ENCODE data around the gene PALM. TPM values are rescaled to one million over a fixed set of nuclear protein-coding genes. Genes with fewer than 3 reads are reported as not detected.
A peak's percentile ranks its signal among the peaks of the same experiment; 100 is the strongest.

Gene PALM
- total RNA-seq, 1 experiment from 2014 or later, result 43.7 TPM

DNA sequence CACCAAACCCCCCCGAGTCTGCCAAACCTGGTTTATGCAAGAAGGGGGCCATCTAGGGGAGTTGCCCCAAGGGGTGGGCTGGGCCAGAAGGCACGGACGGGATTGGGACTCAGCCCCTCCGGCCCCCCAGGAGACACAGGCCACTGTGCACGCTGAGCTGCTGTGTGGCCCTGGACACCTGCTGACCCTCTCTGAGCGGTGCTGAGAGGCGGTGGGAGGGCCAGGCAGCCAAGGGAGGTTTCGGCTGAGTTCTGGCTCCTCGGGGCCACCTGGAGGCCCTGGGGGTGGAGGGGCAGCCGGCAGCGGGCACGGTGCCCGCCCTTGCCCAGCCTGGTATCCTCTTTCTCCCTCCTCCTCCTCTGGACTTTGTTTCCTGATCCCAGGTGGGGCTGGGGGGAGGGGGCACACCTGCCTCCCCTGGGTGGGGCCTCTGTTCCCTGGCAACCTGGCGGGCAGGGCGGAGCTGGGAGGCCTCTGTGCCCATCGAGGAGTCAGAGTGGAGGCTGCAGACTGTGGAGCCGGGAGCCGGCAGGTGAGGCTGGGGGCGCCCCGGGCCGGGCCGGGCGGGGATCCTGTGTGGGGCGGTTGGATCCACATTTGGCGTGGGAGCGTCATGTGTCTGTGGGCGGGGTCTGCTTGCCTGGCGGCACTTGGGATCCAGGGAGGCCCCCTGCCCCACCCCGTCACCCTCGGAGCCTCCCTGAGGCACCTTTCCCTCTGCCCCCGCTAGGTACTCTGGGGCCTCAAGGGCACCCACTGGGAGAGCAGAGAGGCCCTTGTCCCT, 42.1 kb downstream of the PALM start, which contains the start of gene MISP:
MISP (plus strand) TSS at position 473 of the 784 bp plus-strand sequence. CDS start 5,835 bp downstream, outside the sequence.
- Histone ChIP-seq H3K36me3 (ENCODE audit: control insufficient read depth in 1 of 2, insufficient read depth in 2 of 2, low read length in 2 of 2) (0 out of 4 replicates have a peak, but pooled peaks cover 0 to 4% of the 10 kb centered on the region in 2 experiments), H3K27me3 (ENCODE audit: insufficient read depth, low read length) (no peaks in the 10 kb centered on the region), H3K4me2 (ENCODE audit: low read length) (peak within 1 kb of the TSS; percentile 98), H3K9me2 (ENCODE audit: insufficient read depth) (no peaks in the 10 kb centered on the region), H3K9ac (ENCODE audit: low read length) (peak within 1 kb of the TSS; percentile 86), H3K9me3 (ENCODE audit: control insufficient read depth in 1 of 2, insufficient read depth in 1 of 2, low read depth in 1 of 2, low read length in 2 of 2) (peaks cover 0 to 3% of the 10 kb centered on the region in 2 experiments; a peak in 2 of 4 replicates), H3K4me1 (ENCODE audit: control insufficient read depth in 1 of 2, insufficient read depth in 2 of 2, low read length in 2 of 2) (peaks cover 33 to 45% of the 10 kb centered on the region in 2 experiments), H3K27ac (ENCODE audit: low read depth, low read length) (peak within 1 kb of the TSS; percentile 83), H2AFZ (ENCODE audit: low read depth, low read length, poor library complexity, severe bottlenecking) (no peak within 1 kb of the TSS), H4K20me1 (ENCODE audit: insufficient read depth) (no peaks in the 10 kb centered on the region), H3K79me2 (ENCODE audit: insufficient read depth, low read length) (peaks cover 29% of the 10 kb centered on the region), H3K4me3 (replicated peaks in 1 of 2; ENCODE audit: low read depth in 1 of 2, low read length in 2 of 2) (peak within 1 kb of the TSS; percentile 60 to 74)
- intact Hi-C loops (cut with micrococcal nuclease), result no loop called here
- no TSS peak for BruUV-seq (replicated peaks)
- POLR2A ChIA-PET, result interaction anchor here (0.6 to 1.1 kb wide), 2 partner anchors 51 to 74 kb away, joined by 3 to 4 read pairs; no protein-coding TSS in a partner anchor
- TF ChIP-seq ZNF274 (IDR thresholded peaks at IDR 0.05; ENCODE audit: low read depth, low read length) (no peak), ELF1 (IDR thresholded peaks at IDR 0.05; ENCODE audit: borderline replicate concordance, low read depth) (no peak), POLR2AphosphoS5 (IDR thresholded peaks at IDR 0.05; ENCODE audit: low read depth, low read length) (peak; percentile 69), SP1 (IDR thresholded peaks at IDR 0.05; ENCODE audit: low read depth) (no peak)
- ATAC-seq, result peak; percentile 59
- CTCF ChIA-PET, result interaction anchor here (0.8 to 2.4 kb wide), 5 partner anchors 9 to 46 kb away, joined by 3 to 7 read pairs (median 4); no protein-coding TSS in a partner anchor
- no peak for DNase-seq (ENCODE audit: low read depth, low spot score)
- RAD21 ChIA-PET (ENCODE audit: low non-redundant PET in 1 of 2, low total read pairs in 2 of 2, uncharacterized antibody in 2 of 2, unreplicated experiment in 2 of 2), result no interaction called here

- H3K4me3 ChIP-seq (replicated peaks in 1 of 2; ENCODE audit: low read depth in 1 of 2, low read length in 2 of 2), result peak overlapping the region; percentile 60 to 74
- H3K4me1 ChIP-seq (ENCODE audit: control insufficient read depth in 1 of 2, insufficient read depth in 2 of 2, low read length in 2 of 2), result peaks cover 33 to 45% of the 10 kb centered on the region in 2 experiments
- H3K4me2 ChIP-seq (ENCODE audit: low read length), result peak overlapping the region; percentile 98
- no peaks in the 10 kb centered on the region for H4K20me1 ChIP-seq (ENCODE audit: insufficient read depth)
- CTCF ChIA-PET, result interaction anchor here (0.8 to 2.4 kb wide), 9 partner anchors 10 to 493 kb away, joined by 3 to 7 read pairs (median 4); partner anchors contain the start of gene RNF126
- H3K79me2 ChIP-seq (ENCODE audit: insufficient read depth, low read length), result peaks cover 37% of the 10 kb centered on the region
- BruUV-seq (replicated peaks), result TSS peak; percentile 78
- TF ChIP-seq ZFX (IDR thresholded peaks at IDR 0.05) (peak; percentile 49; the same call in 1 of the 2 replicates), CEBPB (IDR thresholded peaks at IDR 0.05; ENCODE audit: low read depth) (no peak), POLR2AphosphoS5 (IDR thresholded peaks at IDR 0.05; ENCODE audit: low read depth, low read length) (peak; percentile 62), POLR2A (IDR thresholded peaks at IDR 0.05; ENCODE audit: borderline replicate concordance, extremely low read depth, insufficient read depth, insufficient read length) (no peak), EGR1 (IDR thresholded peaks at IDR 0.05; ENCODE audit: low read depth) (no peak)
- no peak overlapping the region for H2AFZ ChIP-seq (ENCODE audit: low read depth, low read length, poor library complexity, severe bottlenecking)
- H3K9me3 ChIP-seq (ENCODE audit: control insufficient read depth in 1 of 2, insufficient read depth in 1 of 2, low read depth in 1 of 2, low read length in 2 of 2), result peaks cover 0 to 3% of the 10 kb centered on the region in 2 experiments; a peak in 2 of 4 replicates
- H3K9me2 ChIP-seq (ENCODE audit: insufficient read depth), result no peaks in the 10 kb centered on the region
- no peak for DNase-seq (ENCODE audit: low read depth, low spot score)
- intact Hi-C loops (cut with micrococcal nuclease), result no loop called here
- POLR2A ChIA-PET, result interaction anchor here (0.6 to 1.8 kb wide), 7 partner anchors 45 to 98 kb away, joined by 3 to 5 read pairs (median 3); partner anchors contain the start of gene PTBP1
- peak overlapping the region; percentile 86 for H3K9ac ChIP-seq (ENCODE audit: low read length)
- RAD21 ChIA-PET (ENCODE audit: low non-redundant PET in 1 of 2, low total read pairs in 2 of 2, uncharacterized antibody in 2 of 2, unreplicated experiment in 2 of 2), result no interaction called here
- H3K36me3 ChIP-seq (ENCODE audit: control insufficient read depth in 1 of 2, insufficient read depth in 2 of 2, low read length in 2 of 2), result peaks cover 0 to 7% of the 10 kb centered on the region in 2 experiments; a peak in 1 of 4 replicates
- ATAC-seq, result peak; percentile 68
- no peaks in the 10 kb centered on the region for H3K27me3 ChIP-seq (ENCODE audit: insufficient read depth, low read length)
- H3K27ac ChIP-seq (ENCODE audit: low read depth, low read length), result peak overlapping the region; percentile 83
Measured at GRCh38 chr19:751501-752341, 43.0 kb downstream of the PALM start.
